Caco-2 (cell line): Measurements from ENCODE around the gene DOK3. TPM values are rescaled to one million over a fixed set of nuclear protein-coding genes. Genes with fewer than 3 reads are reported as not detected.

ENCODE experiments used
- BruUV-seq: library from RNA; stranded (reverse); fragments of 400-500 nt; replicated peaks from 2 replicates; lab custom pipeline; 2021; lab: Mats Ljungman, UMichigan
- CTCF ChIA-PET: fragments of 300-600 bp; sonication (Branson Sonifier 250); formaldehyde crosslinking; loops from one replicate; lab custom pipeline; 2022; ENCODE audit warnings: antibody characterized with exemption; lab: Charles Lee
- POLR2A ChIA-PET: fragments of 300-600 bp; sonication (Branson Sonifier 250); formaldehyde crosslinking; loops from one replicate; lab custom pipeline; 2022; ENCODE audit warnings: antibody characterized with exemption; lab: Charles Lee
- DNase-seq, 2 experiments: peaks; one replicate each; pipeline versions ENCODE4 v3.0.0 to v3.0.0-alpha.2; 2020 to 2022
- H3K27me3 ChIP-seq: replicated peaks from 2 replicates; pipeline ENCODE4 v1.6.0; 2011; ENCODE audit warnings: low read length; ENCODE audit not compliant: control insufficient read depth, insufficient read depth
- H3K36me3 ChIP-seq: 2 replicates; pipeline ENCODE4 v1.5.1; 2011; ENCODE audit warnings: low read length; ENCODE audit not compliant: control insufficient read depth, insufficient read depth
- H3K4me1 ChIP-seq: fragments of 250-450 bp; sonication (Bioruptor Pico); 2 replicates; pipeline ENCODE4 v1.5.1; 2020; ENCODE audit warnings: mild to moderate bottlenecking
- H3K4me3 ChIP-seq: 2 replicates; pipeline ENCODE4 v1.5.1; 2011; ENCODE audit warnings: low read depth, mild to moderate bottlenecking, control low read depth, low read length
- H3K9me3 ChIP-seq: fragments of 250-450 bp; sonication (Bioruptor Pico); 2 replicates; pipeline ENCODE4 v1.5.1; 2020; ENCODE audit warnings: mild to moderate bottlenecking, moderate library complexity
- H3K27ac Mint-ChIP-seq: one replicate; pipeline ENCODE4 v1.8.0; 2022; ENCODE audit warnings: mixed read lengths; ENCODE audit not compliant: unreplicated experiment
- H3K27me3 Mint-ChIP-seq: one replicate; pipeline ENCODE4 v1.8.0; 2022; ENCODE audit warnings: mixed read lengths; ENCODE audit not compliant: insufficient read depth, unreplicated experiment
- H3K36me3 Mint-ChIP-seq: one replicate; pipeline ENCODE4 v1.8.0; 2022; ENCODE audit warnings: mild to moderate bottlenecking, mixed read lengths; ENCODE audit not compliant: insufficient read depth, unreplicated experiment
- H3K4me1 Mint-ChIP-seq: one replicate; pipeline ENCODE4 v1.8.0; 2022; ENCODE audit warnings: low read depth, mixed read lengths; ENCODE audit not compliant: unreplicated experiment
- H3K4me3 Mint-ChIP-seq: one replicate; pipeline ENCODE4 v1.8.0; 2022; ENCODE audit warnings: mild to moderate bottlenecking, moderate library complexity, mixed read lengths; ENCODE audit not compliant: unreplicated experiment
- H3K9me3 Mint-ChIP-seq: one replicate; pipeline ENCODE4 v1.8.0; 2022; ENCODE audit warnings: mixed read lengths; ENCODE audit not compliant: unreplicated experiment
- intact Hi-C: fragments of 100-400 bp; cut with micrococcal nuclease; formaldehyde crosslinking; loops from one replicate; pipeline ENCODE4 v1.10.0; 2022; ENCODE audit not compliant: unreplicated experiment
- total RNA-seq: library from RNA; stranded (reverse); gene quantifications from 2 replicates; pipeline ENCODE4 v1.2.3, GENCODE V29; 2022
- TF ChIP-seq, protein P1 (sequence below), 2 experiments: fragments of 200-600 bp in 1 of 2; IDR thresholded peaks; 1 replicate in 1 of 2; 2 replicates in 1 of 2; pipeline versions ENCODE4 v1.5.1 to v1.8.0; 2011 to 2022; ENCODE audit warnings: antibody characterized with exemption in 1 of 2, control low read depth in 1 of 2, inconsistent platforms in 1 of 2, low read depth in 1 of 2, low read length in 1 of 2, mild to moderate bottlenecking in 1 of 2, moderate library complexity in 1 of 2; ENCODE audit not compliant: insufficient read depth in 1 of 2, severe bottlenecking in 1 of 2, unreplicated experiment in 1 of 2

Gene DOK3
- total RNA-seq, 1 experiment from 2014 or later: 7.9 TPM

DNA sequence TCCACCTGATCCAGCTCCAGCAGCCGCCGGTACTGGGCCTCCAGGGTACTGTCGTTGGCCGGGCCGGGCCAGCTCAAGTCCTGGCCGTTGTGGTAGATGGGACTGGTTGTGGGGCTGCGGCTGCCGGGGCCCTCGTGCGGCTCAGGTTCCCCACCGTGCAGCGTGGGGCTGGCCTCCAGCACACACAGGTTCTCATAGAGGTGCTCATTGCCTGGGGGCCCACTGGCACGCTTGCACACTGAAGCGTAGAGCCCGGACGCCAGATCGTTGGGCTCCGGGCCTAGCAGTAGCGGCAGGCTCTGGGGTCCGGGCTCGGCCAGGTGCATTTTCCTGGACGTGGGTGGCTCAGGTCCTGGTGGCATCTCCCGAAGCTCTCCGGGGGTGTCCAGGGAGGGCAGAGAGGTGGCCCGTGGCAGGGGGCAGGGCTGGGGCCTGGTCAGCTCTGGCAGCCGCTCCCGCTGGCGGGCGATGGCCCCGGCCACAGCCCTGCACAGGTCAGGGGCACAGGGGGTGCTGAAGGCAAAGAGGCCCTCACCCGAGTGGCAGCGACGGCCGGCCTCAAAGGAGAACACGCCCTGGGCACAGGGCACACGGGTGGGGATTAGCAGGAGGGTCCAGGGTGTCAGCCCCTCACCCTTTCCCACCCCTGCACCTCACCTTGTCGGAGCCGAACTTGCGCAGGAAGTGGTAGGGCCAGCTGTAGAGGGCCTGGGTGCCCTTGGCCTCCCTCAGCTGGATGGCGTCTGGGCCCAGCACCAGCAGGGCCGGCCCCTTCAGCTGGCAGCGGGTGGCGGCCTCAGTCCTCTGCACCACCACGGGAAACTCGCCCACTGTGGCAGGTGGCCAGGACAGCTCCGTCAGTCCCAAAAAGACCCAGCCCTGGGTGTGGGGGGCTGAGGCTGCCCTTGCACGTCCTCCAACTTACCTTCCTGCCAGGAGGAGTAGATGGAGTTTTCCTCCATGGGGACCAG lies 5.3 kb downstream of the DOK3 start:
- Mint-ChIP-seq H3K27ac (no peak overlapping the region), H3K9me3 (no peaks in the 10 kb centered on the region), H3K4me3 (no peak overlapping the region), H3K36me3 (peaks cover 4% of the 10 kb centered on the region), H3K4me1 (peaks cover 7% of the 10 kb centered on the region), H3K27me3 (peaks cover 3% of the 10 kb centered on the region)
- ChIA-PET POLR2A (no interaction called here), CTCF (interaction anchor here (0.6 to 1.6 kb wide), 2 partner anchors 98 to 100 kb away, joined by 4 read pairs; no protein-coding TSS in a partner anchor)
- H3K36me3 ChIP-seq: no peaks in the 10 kb centered on the region
- DNase-seq: no peak
- H3K9me3 ChIP-seq: no peaks in the 10 kb centered on the region
- TF ChIP-seq, protein P1, sequence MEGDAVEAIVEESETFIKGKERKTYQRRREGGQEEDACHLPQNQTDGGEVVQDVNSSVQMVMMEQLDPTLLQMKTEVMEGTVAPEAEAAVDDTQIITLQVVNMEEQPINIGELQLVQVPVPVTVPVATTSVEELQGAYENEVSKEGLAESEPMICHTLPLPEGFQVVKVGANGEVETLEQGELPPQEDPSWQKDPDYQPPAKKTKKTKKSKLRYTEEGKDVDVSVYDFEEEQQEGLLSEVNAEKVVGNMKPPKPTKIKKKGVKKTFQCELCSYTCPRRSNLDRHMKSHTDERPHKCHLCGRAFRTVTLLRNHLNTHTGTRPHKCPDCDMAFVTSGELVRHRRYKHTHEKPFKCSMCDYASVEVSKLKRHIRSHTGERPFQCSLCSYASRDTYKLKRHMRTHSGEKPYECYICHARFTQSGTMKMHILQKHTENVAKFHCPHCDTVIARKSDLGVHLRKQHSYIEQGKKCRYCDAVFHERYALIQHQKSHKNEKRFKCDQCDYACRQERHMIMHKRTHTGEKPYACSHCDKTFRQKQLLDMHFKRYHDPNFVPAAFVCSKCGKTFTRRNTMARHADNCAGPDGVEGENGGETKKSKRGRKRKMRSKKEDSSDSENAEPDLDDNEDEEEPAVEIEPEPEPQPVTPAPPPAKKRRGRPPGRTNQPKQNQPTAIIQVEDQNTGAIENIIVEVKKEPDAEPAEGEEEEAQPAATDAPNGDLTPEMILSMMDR (IDR thresholded peaks at IDR 0.05; ENCODE audit: insufficient read depth in 1 of 2, low read depth in 1 of 2, low read length in 1 of 2, severe bottlenecking in 1 of 2, unreplicated experiment in 1 of 2): no peak
- intact Hi-C loops: no loop called here
- no peaks in the 10 kb centered on the region for H3K4me1 ChIP-seq
- no peaks in the 10 kb centered on the region for H3K27me3 ChIP-seq
- BruUV-seq: no TSS peak
- no peak overlapping the region for H3K4me3 ChIP-seq

DNA sequence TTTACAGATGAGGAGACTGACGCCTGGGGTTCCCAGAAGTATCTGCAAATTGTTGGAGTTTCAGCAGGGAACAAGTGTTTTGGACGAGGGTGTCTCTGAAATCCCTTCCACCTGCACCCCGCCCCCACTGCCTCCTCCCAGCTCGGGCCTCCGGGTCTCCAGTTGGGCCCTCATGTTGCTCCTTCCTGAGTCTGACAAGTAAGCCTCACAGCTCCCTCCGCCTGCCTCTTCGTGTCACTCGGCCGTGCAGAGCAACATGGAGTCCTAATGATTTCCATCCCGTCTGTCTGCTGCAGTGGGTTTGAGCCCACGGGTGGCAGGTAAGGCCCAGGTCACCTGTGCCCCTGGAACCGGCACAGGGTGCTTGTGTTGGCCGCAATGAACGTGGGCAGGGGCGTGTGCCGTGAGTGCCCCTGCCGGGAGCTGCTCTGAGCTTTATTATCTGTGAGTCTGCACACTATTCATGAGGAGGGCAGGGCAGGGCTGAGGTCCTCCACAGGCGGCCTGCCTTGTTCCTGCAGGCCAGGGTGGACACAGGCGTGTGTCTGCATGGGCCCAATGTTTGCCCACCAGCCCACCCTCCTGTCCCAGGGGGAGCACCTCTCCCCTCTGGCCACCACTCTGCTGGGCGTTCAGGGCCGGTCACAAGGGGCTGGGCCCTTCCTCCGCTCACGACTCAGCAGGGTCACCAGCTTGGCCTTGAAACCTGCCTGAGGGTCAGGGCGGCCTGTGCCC lies 6.1 kb downstream of the DOK3 start:
- no peak overlapping the region for H3K27ac Mint-ChIP-seq
- no TSS peak for BruUV-seq
- Histone ChIP-seq H3K27me3 (no peaks in the 10 kb centered on the region), H3K9me3 (no peaks in the 10 kb centered on the region), H3K4me1 (no peaks in the 10 kb centered on the region), H3K4me3 (no peak overlapping the region), H3K36me3 (no peaks in the 10 kb centered on the region)
- TF ChIP-seq, protein P1 (IDR thresholded peaks at IDR 0.05; ENCODE audit: insufficient read depth in 1 of 2, low read depth in 1 of 2, low read length in 1 of 2, severe bottlenecking in 1 of 2, unreplicated experiment in 1 of 2): no peak
- no peaks in the 10 kb centered on the region for H3K9me3 Mint-ChIP-seq
- peaks cover 8% of the 10 kb centered on the region for H3K27me3 Mint-ChIP-seq
- no peaks in the 10 kb centered on the region for H3K36me3 Mint-ChIP-seq
- H3K4me3 Mint-ChIP-seq: no peak overlapping the region
- CTCF ChIA-PET: interaction anchor here (0.6 to 1.6 kb wide), 3 partner anchors 48 to 99 kb away, joined by 3 to 4 read pairs (median 4); no protein-coding TSS in a partner anchor
- POLR2A ChIA-PET: no interaction called here
- no peak for DNase-seq
- H3K4me1 Mint-ChIP-seq: peaks cover 12% of the 10 kb centered on the region
- intact Hi-C loops: no loop called here

- H3K4me3 ChIP-seq: no peak overlapping the region
- no TSS peak for BruUV-seq
- H3K4me3 Mint-ChIP-seq: no peak overlapping the region
- ChIA-PET CTCF (interaction anchor here (1.0 to 1.6 kb wide), 2 partner anchors 48 to 99 kb away, joined by 3 to 4 read pairs; no protein-coding TSS in a partner anchor), POLR2A (no interaction called here)
- peaks cover 11% of the 10 kb centered on the region for H3K27me3 Mint-ChIP-seq
- H3K9me3 ChIP-seq: no peaks in the 10 kb centered on the region
- H3K9me3 Mint-ChIP-seq: no peaks in the 10 kb centered on the region
- no peaks in the 10 kb centered on the region for H3K36me3 Mint-ChIP-seq
- no peaks in the 10 kb centered on the region for H3K27me3 ChIP-seq
- no peak for DNase-seq
- H3K27ac Mint-ChIP-seq: no peak overlapping the region
- H3K36me3 ChIP-seq: no peaks in the 10 kb centered on the region
- TF ChIP-seq, protein P1 (IDR thresholded peaks at IDR 0.05; ENCODE audit: insufficient read depth in 1 of 2, low read depth in 1 of 2, low read length in 1 of 2, severe bottlenecking in 1 of 2, unreplicated experiment in 1 of 2): no peak
- intact Hi-C loops: no loop called here
- peaks cover 18% of the 10 kb centered on the region for H3K4me1 Mint-ChIP-seq
- peaks cover 6% of the 10 kb centered on the region; the same call in 1 of the 2 replicates for H3K4me1 ChIP-seq
Observed at GRCh38 chr5:177502886-177503285, 6.7 kb downstream of the DOK3 start.
